Frontal cortex (tissue), 4 donors: Measurements from ENCODE around the gene GRID1. TPM values are rescaled to one million over a fixed set of nuclear protein-coding genes. Genes with fewer than 3 reads are reported as not detected.

Experiments
- DNase-seq, 2 donors: peaks; one replicate each; pipeline ENCODE4 v3.0.0; 2012; ENCODE audit warnings: low spot score in 2 of 2
- FAIRE-seq: peaks from 2 replicates; lab custom pipeline; 2012; peaks lifted over from hg19 to GRCh38; lab: Jason Lieb, UNC
- total RNA-seq: library from RNA; depleted of rRNA; stranded (reverse); fragments of >200 nt; gene quantifications from one replicate; pipeline ENCODE4 v1.2.3, GENCODE V29; 2014
- donor health status: control.
- donor health status: control.
- donor health status: control.

Gene GRID1
- total RNA-seq, 1 donor from 2014 or later = 12.6 TPM

DNA sequence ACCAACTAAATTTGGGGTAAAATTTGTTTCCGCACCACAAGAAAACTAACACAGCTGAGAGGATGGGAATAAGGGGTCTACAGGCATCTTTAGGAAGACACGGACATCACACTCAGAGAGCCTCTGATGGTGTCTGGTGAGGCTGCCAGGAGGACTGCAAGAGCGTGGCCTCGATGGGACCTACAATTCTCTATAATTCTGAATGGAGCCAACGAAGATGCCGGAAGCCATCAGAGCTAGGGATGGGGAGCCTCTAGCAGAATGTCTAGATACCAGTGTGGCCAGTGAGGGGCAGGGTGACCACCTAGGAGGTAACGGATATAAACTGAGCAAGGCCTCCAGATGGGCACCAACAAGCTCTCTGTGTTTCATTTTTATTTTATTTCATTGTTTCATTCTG lies 7.5 kb downstream of the GRID1 start:
- no peak for DNase-seq

DNA sequence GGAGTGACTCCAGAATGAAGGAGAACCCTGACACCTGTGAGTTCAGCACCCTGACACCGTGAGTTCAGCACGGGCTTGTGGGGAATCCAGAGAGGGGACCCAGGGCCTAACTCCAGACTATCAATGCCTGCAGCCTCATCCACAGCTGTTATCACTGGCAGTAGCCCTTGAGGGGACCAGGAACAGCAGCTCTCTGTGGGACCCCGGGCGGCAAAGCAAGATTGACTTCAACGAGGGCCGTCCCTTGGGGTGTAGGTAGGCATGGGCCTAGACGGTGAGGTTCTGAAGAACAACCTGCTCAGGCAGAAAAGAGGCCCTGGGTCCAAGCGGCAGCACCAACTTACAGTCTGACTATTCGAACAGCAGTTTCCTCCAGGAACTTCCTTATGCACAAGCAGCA lies 8.9 kb downstream of the GRID1 start:
- FAIRE-seq = no peak
- no peak for DNase-seq

More for the DNA sequence above, 7.5 kb downstream of the GRID1 start:
- FAIRE-seq = no peak

DNA sequence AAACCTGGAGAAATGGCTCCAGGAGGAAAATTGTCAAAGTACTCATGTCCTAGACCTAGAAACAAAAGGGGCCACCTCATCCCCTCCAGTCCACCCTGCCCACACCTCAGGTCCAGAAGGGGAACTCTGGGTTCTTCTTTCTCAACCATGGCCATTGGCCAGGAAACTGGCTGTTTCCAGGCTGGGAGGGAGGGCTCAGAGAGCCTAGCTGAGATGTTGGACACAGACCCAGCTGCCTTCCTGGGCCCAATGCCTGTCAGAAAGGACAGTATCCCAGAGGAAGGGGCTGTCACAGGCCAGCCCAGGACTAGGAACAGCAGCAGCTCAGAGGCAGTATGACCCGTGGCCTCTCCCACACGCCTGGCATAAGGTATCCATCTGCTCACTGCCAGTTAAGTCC lies 9.6 kb downstream of the GRID1 start:
- no peak for FAIRE-seq
- no peak for DNase-seq

DNA sequence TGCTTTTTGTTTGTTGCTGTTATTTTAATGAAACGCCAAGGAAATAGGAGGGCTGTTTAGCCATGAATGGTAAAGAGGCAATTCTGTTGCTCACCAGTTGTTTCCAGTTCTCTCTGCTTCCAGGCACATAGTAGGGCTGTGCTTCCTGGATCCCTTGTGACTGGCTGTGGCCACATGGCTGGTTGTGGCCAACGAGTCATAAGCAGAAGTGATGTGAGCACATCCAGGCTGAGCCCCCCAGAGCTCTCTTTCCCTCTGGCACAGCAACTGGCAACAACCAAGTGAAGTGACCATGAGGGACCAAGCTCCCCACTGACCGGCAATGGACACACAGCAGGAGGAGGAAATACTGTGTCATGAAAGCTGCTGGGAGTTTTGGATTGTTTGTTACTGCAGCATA lies 10.3 kb downstream of the GRID1 start:
- DNase-seq (no peak), FAIRE-seq (no peak)

DNA sequence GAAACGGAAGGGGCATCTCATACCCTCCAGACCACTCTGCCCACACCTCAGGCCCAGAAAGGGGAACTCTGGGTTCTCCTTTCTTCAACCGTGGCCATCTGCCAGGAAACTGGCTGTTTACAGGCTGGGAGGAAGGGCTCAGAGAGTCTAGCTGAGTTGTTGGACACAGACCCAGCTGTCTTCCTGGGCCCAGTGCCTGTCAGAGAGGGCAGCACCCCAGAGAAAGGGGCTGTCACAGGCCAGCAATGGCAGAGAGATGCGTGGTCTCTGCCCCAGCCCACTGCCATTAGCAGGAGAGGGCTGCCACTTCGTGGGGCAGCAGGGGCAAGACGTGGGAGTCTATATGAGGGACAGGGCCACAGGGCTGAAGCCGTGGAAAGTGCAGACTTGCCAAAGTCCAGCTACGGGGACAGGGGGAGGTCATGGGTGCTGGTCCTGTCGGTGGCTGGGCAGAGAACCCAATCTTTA lies 11.0 kb downstream of the GRID1 start:
- FAIRE-seq = no peak
- DNase-seq = peak; percentile 62 to 66

DNA sequence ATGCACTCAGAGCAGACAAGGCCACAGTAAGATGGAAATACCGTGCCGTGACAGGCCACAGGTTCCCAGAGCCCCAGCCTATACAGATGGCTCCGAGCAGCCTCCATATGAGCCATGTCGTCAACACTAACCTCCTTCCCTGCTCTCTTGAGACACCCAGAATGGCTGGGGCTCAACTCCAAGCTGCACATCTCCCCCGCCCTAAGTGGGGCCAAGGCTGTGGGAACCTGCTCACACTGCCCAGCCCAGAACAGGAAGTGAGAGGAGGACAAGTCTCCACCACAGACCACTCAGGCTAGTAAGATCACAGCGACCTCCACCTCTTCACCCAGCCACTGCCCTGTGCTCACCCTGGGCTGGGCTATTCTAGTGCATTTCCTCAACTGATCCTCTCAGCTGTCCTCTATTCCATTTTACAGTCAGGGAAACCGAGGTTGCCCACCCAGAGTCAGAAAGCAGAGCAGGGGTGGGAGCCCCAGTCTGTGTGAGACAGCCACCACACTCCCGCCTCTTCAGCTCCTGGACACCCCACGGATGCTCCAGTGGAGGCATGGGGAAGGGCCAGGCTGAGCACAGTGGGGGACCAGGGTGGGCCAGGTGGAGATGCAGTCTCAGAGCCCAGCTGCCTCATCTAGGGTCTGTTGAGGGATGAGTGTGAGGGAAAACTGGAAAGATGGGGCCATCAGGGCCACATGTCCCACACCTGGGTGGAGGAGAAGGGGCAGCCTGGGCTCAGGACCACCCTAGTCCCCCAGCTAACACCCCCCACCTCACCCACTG lies 11.6 kb downstream of the GRID1 start:
- no peak for FAIRE-seq
- no peak for DNase-seq

DNA sequence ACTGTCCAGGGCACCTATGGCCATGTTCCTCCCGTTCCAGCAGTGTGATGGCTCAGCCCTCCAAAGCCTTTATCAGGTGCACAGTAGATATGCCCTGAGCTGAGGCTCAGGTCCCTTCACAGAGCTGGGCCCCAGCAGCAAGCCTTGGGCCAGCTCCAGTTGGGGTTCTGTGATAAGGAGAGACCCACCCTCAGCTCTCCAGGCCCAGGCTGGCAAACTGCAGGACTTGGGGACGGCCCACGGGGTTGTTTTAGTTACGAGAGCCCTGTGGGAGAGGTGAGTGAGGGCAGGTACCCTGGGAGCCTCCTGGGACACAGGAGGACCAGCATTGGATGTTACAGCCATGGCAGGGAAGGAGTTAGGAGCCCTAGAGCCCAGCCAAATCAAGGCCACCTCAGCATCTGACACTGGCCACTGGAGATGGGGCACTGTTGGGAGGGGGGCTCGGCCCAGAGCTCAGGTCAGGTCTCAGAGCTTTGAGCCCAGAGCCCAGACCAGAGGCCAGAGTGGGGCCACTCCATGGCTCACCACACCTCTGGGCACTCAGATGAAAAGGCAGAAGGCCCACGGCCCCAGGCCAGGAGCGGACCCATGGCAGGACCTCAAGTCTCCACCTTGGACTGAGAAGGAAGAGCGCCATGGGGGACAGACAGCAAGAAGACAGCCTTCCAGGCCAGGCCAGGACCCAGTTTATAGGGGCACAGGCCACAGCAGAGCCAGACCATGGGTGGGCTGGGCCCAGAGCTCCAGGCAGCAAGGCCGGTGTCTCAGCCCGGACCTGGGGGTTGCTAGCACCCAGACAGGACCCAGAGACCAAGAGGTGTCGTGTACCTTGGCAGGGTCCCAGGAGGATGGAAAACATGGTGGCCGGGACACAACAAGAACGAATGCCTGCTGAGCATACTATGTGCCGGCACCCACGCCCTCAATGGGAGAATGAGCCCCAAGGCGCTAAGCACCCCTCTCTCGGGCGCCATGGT lies 12.8 kb downstream of the GRID1 start:
- no peak for DNase-seq
- no peak for FAIRE-seq

DNA sequence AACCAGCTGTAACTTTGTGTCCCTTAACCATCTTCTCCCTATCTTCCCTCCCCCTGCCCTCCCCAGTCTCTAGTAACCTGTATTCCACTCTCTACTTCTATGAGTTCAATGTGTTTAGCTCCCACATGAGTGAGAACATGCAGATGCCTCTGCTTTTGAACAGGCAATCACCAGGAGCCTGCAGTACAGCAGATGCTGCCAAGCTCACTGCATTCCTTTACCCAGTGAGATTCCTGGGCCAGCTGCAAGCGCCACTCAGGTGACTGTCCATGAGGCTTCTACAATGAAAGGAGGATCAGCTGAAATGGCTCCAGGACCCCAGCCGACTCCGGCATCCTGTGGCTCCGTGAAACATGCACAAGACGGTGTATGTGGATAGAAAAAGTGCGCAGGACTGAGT lies 15.7 kb downstream of the GRID1 start:
- no peak for DNase-seq
- no peak for FAIRE-seq

DNA sequence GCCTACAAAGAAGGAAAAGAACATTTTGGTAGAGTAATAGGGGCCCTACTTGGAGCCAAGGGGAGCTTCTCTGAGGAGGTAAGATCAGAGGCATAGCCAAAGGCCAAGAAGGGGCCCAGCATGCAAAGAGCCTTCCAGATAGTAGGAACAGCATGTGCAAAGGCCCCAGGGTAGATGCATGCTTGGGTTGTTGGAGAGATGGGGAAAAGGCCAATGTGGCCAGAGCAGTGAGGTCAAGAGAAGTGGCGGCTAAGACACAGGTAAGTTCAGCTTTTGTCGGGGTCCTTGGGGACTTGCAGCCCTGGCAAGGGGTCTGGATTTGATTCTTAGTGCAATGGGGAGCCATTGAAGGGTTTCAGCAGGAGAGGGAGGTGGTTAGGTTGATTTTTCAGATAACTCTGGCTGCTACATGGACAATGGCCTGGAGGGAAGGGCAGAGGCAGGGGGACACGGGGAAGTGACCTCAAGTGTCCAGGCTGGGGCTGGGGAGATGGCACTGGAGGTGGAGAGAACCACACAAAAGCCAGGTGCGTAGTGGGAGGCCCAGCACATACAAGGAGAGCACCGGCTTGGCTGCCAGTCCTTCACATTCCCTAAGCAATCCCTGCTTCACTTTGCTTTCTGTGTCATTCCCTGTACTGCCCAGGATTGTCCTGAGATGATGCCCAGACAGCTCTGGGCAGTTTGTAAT lies 16.5 kb downstream of the GRID1 start:
- DNase-seq = no peak
- FAIRE-seq = no peak

DNA sequence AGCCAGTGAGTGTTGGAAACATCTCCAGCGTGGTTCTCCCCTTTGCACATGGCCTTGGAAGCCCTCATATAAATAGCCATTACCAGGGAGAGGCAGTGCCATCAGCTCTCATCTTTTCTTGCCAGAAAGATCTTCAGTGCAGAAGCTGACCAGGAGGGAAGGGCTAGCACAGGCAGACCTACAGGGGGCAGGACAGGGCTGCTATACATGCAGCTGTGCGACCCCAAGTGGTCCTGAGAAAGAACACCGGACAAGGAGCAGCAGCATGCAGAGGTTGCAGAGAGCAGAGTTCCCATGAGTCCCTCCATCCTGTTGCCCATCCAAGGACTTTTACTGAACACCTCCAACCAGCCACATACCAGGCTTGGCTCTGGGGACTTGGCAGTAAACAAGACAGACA lies 17.1 kb downstream of the GRID1 start:
- no peak for FAIRE-seq
- no peak for DNase-seq

DNA sequence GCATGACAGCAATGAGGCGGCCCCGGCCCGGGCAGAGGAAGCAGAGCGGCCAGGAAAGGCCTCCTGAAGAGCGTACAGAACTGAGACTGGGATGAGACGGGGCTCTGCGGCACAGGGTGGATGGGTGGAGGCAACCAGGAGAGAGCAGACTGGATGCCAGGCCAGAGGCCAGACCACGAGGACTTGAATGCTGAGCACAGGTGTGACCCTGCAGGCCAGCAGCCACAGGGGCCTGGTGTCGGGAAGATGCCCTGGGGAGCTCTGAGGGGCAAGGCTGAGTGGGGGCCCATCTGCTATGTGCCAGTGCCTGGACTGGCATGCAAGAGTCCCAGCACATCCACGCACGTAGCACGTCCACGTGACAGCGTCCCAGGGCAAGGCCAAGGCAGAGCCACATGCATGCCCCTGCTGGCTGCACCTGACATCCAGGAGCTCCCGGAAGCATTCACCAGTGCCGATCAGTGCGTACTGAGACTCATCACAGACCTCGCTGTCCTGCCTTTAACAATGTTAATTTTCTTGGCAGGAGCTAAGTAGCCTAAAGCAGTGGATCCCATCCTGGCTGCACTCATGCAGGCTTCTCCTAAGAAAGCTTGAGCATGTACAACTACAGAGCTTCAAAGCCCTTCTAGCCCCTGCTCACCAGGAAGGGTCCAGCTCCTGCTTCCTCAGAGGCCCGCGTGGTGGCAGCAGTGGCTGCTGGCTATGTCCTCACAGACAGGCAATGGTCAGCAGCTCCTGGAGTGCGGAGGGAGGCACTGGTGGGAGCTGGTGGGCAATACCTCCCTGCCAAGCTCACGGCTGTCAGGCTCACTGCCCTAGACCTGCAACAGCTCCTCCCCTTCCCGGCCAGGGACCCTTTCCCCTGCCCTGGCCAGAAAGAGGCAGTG lies 18.0 kb downstream of the GRID1 start:
- FAIRE-seq = no peak
- no peak for DNase-seq

DNA sequence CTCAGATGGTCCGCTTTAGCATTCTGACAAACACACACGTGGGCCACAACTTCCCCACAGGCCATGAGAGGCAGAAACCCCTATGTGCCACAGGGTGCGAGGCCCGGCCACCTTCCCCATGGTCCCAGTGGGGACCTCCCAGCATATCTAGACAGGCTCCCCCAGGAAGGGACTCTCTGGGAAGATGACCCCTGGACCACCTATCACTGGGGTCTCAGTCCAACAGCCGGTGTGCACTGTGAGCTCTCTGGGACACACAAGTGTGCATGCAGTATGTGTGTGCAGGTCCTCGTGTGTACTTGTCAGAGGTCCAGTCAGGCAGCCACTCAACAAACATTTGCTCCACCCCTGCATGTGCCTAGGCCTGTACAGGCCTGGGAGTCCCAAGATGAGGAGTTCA lies 18.7 kb downstream of the GRID1 start:
- DNase-seq = no peak
- FAIRE-seq = no peak

DNA sequence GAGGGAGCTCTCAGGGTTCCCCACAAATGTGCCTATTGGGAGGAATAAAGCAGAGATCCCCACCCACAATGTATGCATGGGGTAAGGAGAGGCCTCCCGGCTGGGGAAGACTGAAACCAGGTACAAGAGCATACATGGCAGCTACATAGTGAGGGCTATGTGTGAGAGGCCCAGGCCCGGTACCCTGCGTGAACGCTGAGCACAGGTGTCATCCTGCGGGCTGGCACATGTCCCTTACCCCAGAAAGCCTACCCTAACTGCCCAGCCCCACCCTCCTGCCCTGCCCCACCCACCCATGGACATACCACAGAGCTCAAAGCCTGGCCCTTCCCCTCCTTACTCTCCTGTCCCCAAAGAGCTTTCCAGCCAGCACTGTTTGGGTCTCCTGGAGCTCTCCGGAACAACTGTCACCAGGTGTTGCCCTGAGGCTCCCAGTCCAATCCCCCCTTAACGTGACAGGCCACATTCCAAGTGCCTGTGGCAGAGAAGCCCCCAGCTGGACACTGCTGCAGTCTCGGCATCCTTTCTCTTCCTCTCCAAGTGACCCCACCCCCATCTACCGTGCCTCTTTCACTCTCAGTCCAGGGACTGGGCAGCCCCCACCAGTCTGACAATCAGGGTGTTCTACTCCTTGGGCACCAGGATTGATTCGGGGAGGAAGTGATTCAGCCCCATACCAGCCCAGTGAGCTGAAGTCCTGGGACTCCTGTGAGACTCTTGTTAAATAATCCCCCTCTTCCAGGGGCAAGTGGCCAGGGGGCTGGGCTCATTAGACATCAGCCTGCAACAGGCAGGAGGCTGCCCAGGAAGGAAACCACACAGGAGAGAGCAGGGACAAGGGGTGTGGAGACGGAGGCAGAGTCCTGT lies 19.6 kb downstream of the GRID1 start:
- no peak for DNase-seq
- no peak for FAIRE-seq

DNA sequence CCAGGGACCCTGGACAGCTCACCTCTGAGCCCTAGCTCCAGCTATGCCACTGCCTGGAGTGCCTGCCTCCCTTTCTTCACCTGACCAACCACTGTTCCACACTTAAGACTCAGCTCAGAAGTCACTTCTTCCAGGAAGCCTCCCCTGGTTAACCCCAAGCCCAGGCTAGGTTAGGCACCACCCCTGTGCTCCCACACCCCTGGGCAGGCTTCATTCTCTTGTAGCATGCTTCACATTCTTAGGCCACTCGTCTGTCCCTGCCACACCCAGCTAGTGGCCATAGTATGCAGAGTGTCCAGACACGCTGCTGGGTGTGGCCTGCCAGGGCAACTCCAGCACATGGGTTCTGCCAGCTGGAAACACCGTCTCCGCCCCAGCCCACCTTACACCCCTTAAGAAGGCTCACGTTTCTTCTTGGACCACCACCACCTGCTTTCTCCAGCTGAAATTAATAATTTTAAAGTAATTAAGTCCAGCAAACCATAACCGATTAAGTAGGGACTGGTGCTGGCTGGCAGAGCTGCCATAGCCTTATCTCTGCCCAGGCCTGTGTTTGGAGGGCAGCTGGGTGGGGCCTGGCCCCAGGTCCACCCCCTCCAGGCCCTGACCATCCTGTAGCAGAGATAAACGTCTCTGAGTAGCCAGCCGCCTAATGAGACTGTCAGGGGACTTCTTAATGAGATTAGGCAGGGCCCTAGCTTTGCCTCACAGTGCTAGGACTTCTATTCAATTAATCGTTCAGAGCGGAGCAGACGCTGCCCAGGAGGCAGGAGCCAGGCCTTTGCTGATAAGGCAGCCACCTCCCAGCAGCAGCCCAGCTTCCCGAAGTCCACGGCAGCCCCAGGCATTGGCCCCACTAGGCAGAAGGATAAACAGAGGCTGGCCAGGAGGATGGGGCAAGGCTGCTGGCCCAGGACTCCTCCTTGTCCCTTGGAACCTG lies 20.5 kb downstream of the GRID1 start:
- FAIRE-seq (no peak), DNase-seq (no peak)

DNA sequence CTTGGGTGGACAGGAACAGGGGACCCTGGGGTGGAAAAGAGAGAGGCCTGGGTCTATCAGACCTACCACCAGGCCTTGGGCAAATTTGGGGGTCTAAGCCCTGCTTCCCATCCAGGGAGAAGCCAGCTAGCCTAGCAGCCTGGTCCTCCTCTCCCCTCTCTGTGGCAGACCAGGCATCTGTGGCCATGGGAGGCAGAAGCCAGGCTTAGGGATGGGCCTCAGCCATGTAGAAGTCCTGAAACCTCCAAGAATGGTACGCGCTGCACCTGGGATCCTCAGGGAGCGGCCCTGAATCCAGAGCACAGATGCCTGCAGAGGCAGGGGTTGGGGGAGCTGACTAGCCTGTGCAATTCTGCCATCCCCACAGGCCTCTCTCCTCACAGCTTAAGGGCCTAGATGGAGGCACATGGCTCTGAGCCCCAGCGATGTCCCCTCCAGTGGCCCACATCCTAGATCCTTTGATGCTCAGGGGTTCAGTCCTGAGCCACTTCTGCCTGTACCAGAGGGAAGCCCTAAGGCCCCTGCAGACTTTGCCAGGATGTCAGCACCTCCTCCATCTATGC lies 21.2 kb downstream of the GRID1 start:
- DNase-seq (no peak), FAIRE-seq (no peak)

DNA sequence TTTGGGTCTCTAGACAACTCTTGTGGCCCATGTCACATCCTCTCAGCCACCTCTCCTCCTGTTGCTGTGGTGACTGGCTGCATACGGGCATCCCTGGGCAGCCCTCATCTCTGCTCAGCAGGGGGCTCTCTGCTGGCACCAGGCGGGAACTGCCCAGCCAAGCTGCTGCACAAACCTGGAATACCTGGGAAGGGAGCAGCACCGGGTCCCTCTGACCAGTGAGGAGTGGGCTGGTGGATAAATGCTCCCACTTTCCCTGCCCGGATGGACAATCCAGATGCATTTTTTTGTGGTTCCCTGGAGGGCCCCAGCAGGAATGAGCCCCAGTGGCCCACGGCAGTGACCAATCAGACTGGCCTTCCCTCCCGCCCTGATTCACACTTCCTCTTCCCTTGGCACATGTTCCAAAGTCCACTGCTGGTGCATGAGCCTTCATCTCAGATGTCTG lies 21.9 kb downstream of the GRID1 start:
- FAIRE-seq (no peak), DNase-seq (no peak)

DNA sequence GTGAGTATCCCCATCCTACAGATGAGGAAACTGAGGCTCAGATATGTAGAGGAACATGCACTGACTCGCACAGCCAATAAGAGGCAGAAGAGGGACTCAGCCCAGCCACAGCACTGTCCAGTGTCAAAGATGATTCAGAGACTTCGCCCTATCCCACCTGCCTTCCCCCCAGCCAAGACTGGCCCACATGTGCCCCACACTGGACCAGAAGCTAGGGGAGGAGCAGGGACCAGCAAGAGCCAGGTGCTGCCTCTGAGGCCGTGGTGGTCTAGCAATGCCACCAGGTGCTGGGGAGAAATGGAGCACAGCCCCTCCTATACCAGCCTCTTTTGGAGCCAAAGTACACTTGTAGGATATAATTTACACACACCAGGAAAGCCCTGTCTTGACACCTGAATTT lies 22.3 kb downstream of the GRID1 start:
- FAIRE-seq = no peak
- no peak for DNase-seq
